SK-N-SH (cell line): Measurements from ENCODE around the gene CLTCL1. TPM values are rescaled to one million over a fixed set of nuclear protein-coding genes. Genes with fewer than 3 reads are reported as not detected.

Experiments
- CTCF ChIA-PET: fragments of 300-600, 350-600 bp; formaldehyde crosslinking; extraction: SDS; loops from one replicate; lab custom pipeline; 2021; lab: Yijun Ruan, JAX
- POLR2A ChIA-PET: fragments of 350-600 bp; sonication (Branson Sonifier 250); formaldehyde crosslinking; extraction: SDS; loops from one replicate; lab custom pipeline; 2020; ENCODE audit warnings: antibody characterized with exemption, inconsistent platforms; lab: Yijun Ruan, JAX
- DNase-seq: peaks from one replicate; pipeline ENCODE4 v3.0.0; 2012
- H2AFZ ChIP-seq: fragments of 200-600 bp; sonication (generic); 2 replicates; pipeline ENCODE4 v1.8.1; 2016; ENCODE audit warnings: antibody characterized with exemption, mild to moderate bottlenecking, low read depth
- H3F3A ChIP-seq: fragments of 200-600 bp; sonication (generic); replicated peaks from 2 replicates; pipeline ENCODE3; 2016; ENCODE audit warnings: antibody characterized with exemption, mild to moderate bottlenecking; ENCODE audit not compliant: insufficient read depth
- H3K27ac ChIP-seq, 2 experiments: fragments of 200-500 bp in 1 of 2; fragments of 200-600 bp in 1 of 2; sonication (Bioruptor generic) in 1 of 2; sonication (generic), shearing (Covaris generic) in 1 of 2; 2 replicates each; pipeline versions ENCODE4 v1.5.1 to v1.6.1; 2014 to 2016; ENCODE audit warnings: low read depth in 2 of 2, inconsistent platforms in 1 of 2, low read length in 1 of 2, mild to moderate bottlenecking in 1 of 2, mixed read lengths in 1 of 2
- H3K27me3 ChIP-seq: fragments of 200-600 bp; sonication (generic), shearing (Covaris generic); 2 replicates; pipeline ENCODE4 v1.6.1; 2016; ENCODE audit warnings: mixed run types; ENCODE audit not compliant: insufficient read depth
- H3K36me3 ChIP-seq, 2 experiments: fragments of 200-500 bp in 1 of 2; fragments of 200-600 bp in 1 of 2; sonication (Bioruptor generic) in 1 of 2; sonication (generic) in 1 of 2; replicated peaks in 1 of 2; 2 replicates each; pipeline versions ENCODE3 to v1.5.1; 2014 to 2016; ENCODE audit warnings: low read length in 1 of 2, mild to moderate bottlenecking in 1 of 2; ENCODE audit not compliant: insufficient read depth in 2 of 2, control insufficient read depth in 1 of 2
- H3K4me1 ChIP-seq, 2 experiments: fragments of 200-500 bp in 1 of 2; fragments of 200-600 bp in 1 of 2; sonication (Bioruptor generic) in 1 of 2; sonication (generic), shearing (Covaris generic) in 1 of 2; 2 replicates each; pipeline versions ENCODE4 v1.5.1 to v1.6.1; 2014 to 2016; ENCODE audit warnings: low read depth in 1 of 2, low read length in 1 of 2, mixed run types in 1 of 2; ENCODE audit not compliant: insufficient read depth in 2 of 2, control insufficient read depth in 1 of 2
- H3K4me2 ChIP-seq: fragments of 200-600 bp; sonication (generic), shearing (Covaris generic); 2 replicates; pipeline ENCODE4 v1.6.1; 2017; ENCODE audit warnings: mixed run types
- H3K4me3 ChIP-seq, 2 experiments: fragments of 200-500 bp in 1 of 2; fragments of 200-600 bp in 1 of 2; sonication (Bioruptor generic) in 1 of 2; sonication (generic), shearing (Covaris generic) in 1 of 2; 2 replicates each; pipeline versions ENCODE4 v1.5.1 to v1.8.1; 2014 to 2016; ENCODE audit warnings: low read depth in 2 of 2, inconsistent platforms in 1 of 2, low read length in 1 of 2, mild to moderate bottlenecking in 1 of 2, mixed read lengths in 1 of 2, moderate library complexity in 1 of 2
- H3K79me2 ChIP-seq: fragments of 200-600 bp; sonication (generic); 2 replicates; pipeline ENCODE4 v1.8.1; 2017; ENCODE audit warnings: mild to moderate bottlenecking; ENCODE audit not compliant: insufficient read depth
- H3K9ac ChIP-seq: fragments of 200-600 bp; sonication (generic); 2 replicates; pipeline ENCODE4 v1.6.1; 2017; ENCODE audit warnings: mixed run types
- H3K9me2 ChIP-seq: fragments of 200-600 bp; sonication (generic); 2 replicates; pipeline ENCODE4 v1.6.1; 2017; ENCODE audit warnings: mixed run types
- H3K9me3 ChIP-seq: fragments of 200-600 bp; sonication (generic); 2 replicates; pipeline ENCODE4 v1.6.1; 2017; ENCODE audit warnings: mixed run types, mild to moderate bottlenecking, moderate library complexity
- H4K20me1 ChIP-seq: fragments of 200-600 bp; sonication (generic); 2 replicates; pipeline ENCODE4 v1.6.1; 2017; ENCODE audit warnings: mild to moderate bottlenecking, mixed run types; ENCODE audit not compliant: insufficient read depth
- CHD2 ChIP-seq: fragments of 150-350 bp; IDR thresholded peaks from 2 replicates; pipeline ENCODE4 v1.6.1; 2018; ENCODE audit warnings: low read length; ENCODE audit not compliant: partially characterized antibody
- CTCF ChIP-seq: fragments of 200-600 bp; sonication (generic); IDR thresholded peaks from 2 replicates; pipeline ENCODE4 v1.6.1; 2017; ENCODE audit warnings: antibody characterized with exemption, mild to moderate bottlenecking, moderate library complexity
- ELF1 ChIP-seq: IDR thresholded peaks from 2 replicates; pipeline ENCODE4 v1.4.0; 2012
- EP300 ChIP-seq, 2 experiments: IDR thresholded peaks; 2 replicates each; pipeline versions ENCODE4 v1.4.0 to v1.6.1; 2012; ENCODE audit warnings: borderline replicate concordance in 1 of 2, low read depth in 1 of 2, low read length in 1 of 2
- EZH2phosphoT487 ChIP-seq: fragments of 200-600 bp; sonication (generic); IDR thresholded peaks from 2 replicates; pipeline ENCODE4 v1.6.1; 2017; ENCODE audit warnings: low read depth, mixed run types, mild to moderate bottlenecking, antibody characterized with exemption, moderate library complexity, borderline replicate concordance
- FOXM1 ChIP-seq: IDR thresholded peaks from 2 replicates; pipeline ENCODE4 v1.4.0; 2012; ENCODE audit warnings: low read depth, mild to moderate bottlenecking
- GABPA ChIP-seq: IDR thresholded peaks from 2 replicates; pipeline ENCODE4 v1.4.0; 2012; ENCODE audit warnings: low read depth, mild to moderate bottlenecking
- JUND ChIP-seq: IDR thresholded peaks from 2 replicates; pipeline ENCODE4 v1.4.0; 2012
- MXI1 ChIP-seq: IDR thresholded peaks from 2 replicates; pipeline ENCODE4 v1.6.1; 2012; ENCODE audit warnings: mild to moderate bottlenecking, low read depth, low read length, improper control_type of control experiment
- NFIC ChIP-seq: IDR thresholded peaks from 2 replicates; pipeline ENCODE4 v1.4.0; 2012; ENCODE audit warnings: borderline replicate concordance
- NRF1 ChIP-seq: IDR thresholded peaks from 2 replicates; pipeline ENCODE4 v1.6.1; 2012; ENCODE audit warnings: low read depth, mild to moderate bottlenecking, low read length
- PBX3 ChIP-seq: IDR thresholded peaks from 2 replicates; pipeline ENCODE4; 2012
- SMC3 ChIP-seq: IDR thresholded peaks from 2 replicates; pipeline ENCODE4 v1.6.1; 2012; ENCODE audit warnings: low read depth, low read length, improper control_type of control experiment
- TCF12 ChIP-seq: IDR thresholded peaks from 2 replicates; pipeline ENCODE4 v1.4.0; 2012
- TEAD4 ChIP-seq: IDR thresholded peaks from 2 replicates; pipeline ENCODE4 v1.4.0; 2012; ENCODE audit warnings: mild to moderate bottlenecking, borderline replicate concordance; ENCODE audit not compliant: insufficient read depth
- USF1 ChIP-seq: IDR thresholded peaks from 2 replicates; pipeline ENCODE4 v1.4.0; 2012; ENCODE audit warnings: low read depth, borderline replicate concordance
- USF2 ChIP-seq: fragments of 150-350 bp; IDR thresholded peaks from 2 replicates; pipeline ENCODE4 v1.6.1; 2017; ENCODE audit warnings: antibody characterized with exemption, low read length, low read depth, borderline replicate concordance
- YY1 ChIP-seq: IDR thresholded peaks from 2 replicates; pipeline ENCODE4 v1.4.0; 2012; ENCODE audit warnings: low read depth, mild to moderate bottlenecking
- WGBS: methylation state at CpG from one replicate; pipeline ENCODE4 v1.1.6; 2017; ENCODE audit warnings: low lambda C conversion rate; 5-methylcytosine and 5-hydroxymethylcytosine counted together
- polyA plus RNA-seq, 3 experiments: library from polyadenylated mRNA; depleted of rRNA; stranded (reverse); fragments of >200 nt; gene quantifications; 2 replicates each; pipeline ENCODE4 v1.2.3, GENCODE V29; 2012

The CLTCL1 gene
- polyA plus RNA-seq, 1 of the 3 experiments (the other 2 are of a cell fraction), result 6.7 TPM

- Histone ChIP-seq H3K4me1 (peaks cover 0 to 19% of the 10 kb centered on the region in 2 experiments; a peak in 2 of 4 replicates), H3K27ac (no peak overlapping the region), H4K20me1 (no peaks in the 10 kb centered on the region), H3K9ac (0 out of 2 replicates have a peak overlapping the region, but pooled peaks have one; percentile 14), H3K4me2 (no peak overlapping the region), H2AFZ (no peak overlapping the region), H3K79me2 (no peaks in the 10 kb centered on the region), H3K9me2 (no peaks in the 10 kb centered on the region), H3K36me3 (peaks cover 4 to 26% of the 10 kb centered on the region in 2 experiments), H3K27me3 (no peaks in the 10 kb centered on the region), H3F3A (peaks cover 8% of the 10 kb centered on the region)
- DNase-seq, result no peak
- POLR2A ChIA-PET, result no interaction called here
- CTCF ChIA-PET, result no interaction called here
- WGBS, result 85% methylated on average over 1 of the region's 1 CpG
- TF ChIP-seq EZH2phosphoT487 (no peak), JUND (no peak), GABPA (no peak), PBX3 (no peak), USF1 (no peak), NRF1 (no peak), ELF1 (no peak), CHD2 (no peak), TEAD4 (no peak), EP300 (IDR thresholded peaks at IDR 0.05; ENCODE audit: borderline replicate concordance in 1 of 2, low read depth in 1 of 2, low read length in 1 of 2) (no peak), MXI1 (no peak), TCF12 (no peak), CTCF (no peak), FOXM1 (no peak), USF2 (no peak), YY1 (no peak), SMC3 (no peak), NFIC (no peak)
- TF ChIP-seq, all 33 proteins: peak for 0
- no peaks in the 10 kb centered on the region for H3K9me3 ChIP-seq
- H3K4me3 ChIP-seq, result no peak overlapping the region
Observed at GRCh38 chr22:19213001-19213400, 78.5 kb downstream of the CLTCL1 start.
